Skeletal muscle tissue (tissue), 4 donors: ENCODE data around the gene SIRPB2. TPM values are rescaled to one million over a fixed set of nuclear protein-coding genes. Genes with fewer than 3 reads are reported as not detected.
A peak's percentile ranks its signal among the peaks of the same experiment; 100 is the strongest.

Experiments used
- H3K27ac ChIP-seq: one replicate; pipeline ENCODE4 v1.7.0; 2013; ENCODE audit warnings: mild to moderate bottlenecking, low read depth, low read length, inconsistent platforms
- H3K27me3 ChIP-seq, 3 donors: one replicate each; pipeline ENCODE4 v1.7.0; 2013; ENCODE audit warnings: low read length in 3 of 3; ENCODE audit not compliant: control insufficient read depth in 3 of 3, insufficient read depth in 3 of 3
- H3K36me3 ChIP-seq, 3 donors: one replicate each; pipeline ENCODE4 v1.7.0; 2013; ENCODE audit warnings: low read length in 3 of 3; ENCODE audit not compliant: control insufficient read depth in 3 of 3, insufficient read depth in 3 of 3
- H3K4me1 ChIP-seq, 3 donors: one replicate each; pipeline ENCODE4 v1.7.0; 2013; ENCODE audit warnings: low read length in 3 of 3, mild to moderate bottlenecking in 3 of 3; ENCODE audit not compliant: control insufficient read depth in 3 of 3, insufficient read depth in 3 of 3
- H3K4me3 ChIP-seq, 3 donors: one replicate each; pipeline ENCODE4 v1.7.0; 2013; ENCODE audit warnings: low read length in 3 of 3
- H3K9ac ChIP-seq, 3 donors: one replicate each; pipeline ENCODE4 v1.7.0; 2013; ENCODE audit warnings: low read length in 3 of 3, mild to moderate bottlenecking in 3 of 3, moderate library complexity in 2 of 3, low read depth in 1 of 3
- H3K9me3 ChIP-seq, 3 donors: one replicate each; pipeline ENCODE4 v1.7.0; 2013; ENCODE audit warnings: low read length in 3 of 3; ENCODE audit not compliant: control insufficient read depth in 3 of 3
- total RNA-seq: library from RNA; depleted of rRNA; stranded (reverse); fragments of >200 nt; gene quantifications from one replicate; pipeline ENCODE4 v1.2.3, GENCODE V29; 2014
- donor health status: Osteomylitis.

Gene SIRPB2
- total RNA-seq, 1 donor from 2014 or later, result 1.6 TPM

GRCh38 chr20:1489764-1490436, 1.3 kb downstream of the SIRPB2 start:
- Histone ChIP-seq H3K27ac (peak overlapping the region; percentile 26), H3K36me3 (no peaks in the 10 kb centered on the region)

GRCh38 chr20:1489325-1489724, 1.9 kb downstream of the SIRPB2 start:
- no peaks in the 10 kb centered on the region for H3K27me3 ChIP-seq

More at GRCh38 chr20:1489764-1490436, 1.3 kb downstream of the SIRPB2 start:
- Histone ChIP-seq H3K4me1 (peaks cover 0 to 3% (median 0%) of the 10 kb centered on the region in 3 donors), H3K9me3 (no peaks in the 10 kb centered on the region), H3K27me3 (no peaks in the 10 kb centered on the region), H3K4me3 (no peak overlapping the region), H3K9ac (no peak overlapping the region)

GRCh38 chr20:1486566-1486965, 4.7 kb downstream of the SIRPB2 start:
- H3K9ac ChIP-seq, result no peak overlapping the region
- H3K4me3 ChIP-seq, result no peak overlapping the region
- no peaks in the 10 kb centered on the region for H3K27me3 ChIP-seq
- H3K4me1 ChIP-seq, result peaks cover 0 to 3% (median 0%) of the 10 kb centered on the region in 3 donors
- H3K9me3 ChIP-seq, result no peaks in the 10 kb centered on the region
- no peaks in the 10 kb centered on the region for H3K36me3 ChIP-seq
- H3K27ac ChIP-seq, result no peak overlapping the region

More at GRCh38 chr20:1489325-1489724, 1.9 kb downstream of the SIRPB2 start:
- H3K27ac ChIP-seq, result no peak overlapping the region
- no peaks in the 10 kb centered on the region for H3K9me3 ChIP-seq
- no peak overlapping the region for H3K4me3 ChIP-seq
- H3K36me3 ChIP-seq, result no peaks in the 10 kb centered on the region
- no peak overlapping the region for H3K9ac ChIP-seq
- H3K4me1 ChIP-seq, result peaks cover 0 to 3% (median 0%) of the 10 kb centered on the region in 3 donors

- no peaks in the 10 kb centered on the region for H3K36me3 ChIP-seq
- H3K9ac ChIP-seq, result no peak overlapping the region
- H3K27me3 ChIP-seq, result peaks cover 0 to 2% (median 0%) of the 10 kb centered on the region in 3 donors
- H3K4me1 ChIP-seq, result no peaks in the 10 kb centered on the region
- no peaks in the 10 kb centered on the region for H3K9me3 ChIP-seq
- H3K27ac ChIP-seq, result no peak overlapping the region
- H3K4me3 ChIP-seq, result no peak overlapping the region
Measured at GRCh38 chr20:1484438-1485116, 6.6 kb downstream of the SIRPB2 start.

- no peak overlapping the region for H3K27ac ChIP-seq
- peaks cover 0 to 8% (median 4%) of the 10 kb centered on the region in 3 donors for H3K27me3 ChIP-seq
- no peak overlapping the region for H3K9ac ChIP-seq
- no peaks in the 10 kb centered on the region for H3K9me3 ChIP-seq
- H3K4me1 ChIP-seq, result no peaks in the 10 kb centered on the region
- no peaks in the 10 kb centered on the region for H3K36me3 ChIP-seq
- no peak overlapping the region for H3K4me3 ChIP-seq
Measured at GRCh38 chr20:1479831-1480595, 11.2 kb downstream of the SIRPB2 start.

- no peaks in the 10 kb centered on the region for H3K36me3 ChIP-seq
- H3K4me1 ChIP-seq, result no peaks in the 10 kb centered on the region
- H3K27me3 ChIP-seq, result peaks cover 0 to 8% (median 4%) of the 10 kb centered on the region in 3 donors
- no peak overlapping the region for H3K27ac ChIP-seq
- H3K9me3 ChIP-seq, result no peaks in the 10 kb centered on the region
- H3K9ac ChIP-seq, result no peak overlapping the region
- H3K4me3 ChIP-seq, result no peak overlapping the region
Measured at GRCh38 chr20:1478566-1478965, 12.7 kb downstream of the SIRPB2 start.

GRCh38 chr20:1477896-1478490, 13.2 kb downstream of the SIRPB2 start:
- Histone ChIP-seq H3K9ac (no peak overlapping the region), H3K36me3 (no peaks in the 10 kb centered on the region), H3K9me3 (no peaks in the 10 kb centered on the region), H3K4me3 (no peak overlapping the region), H3K27ac (no peak overlapping the region), H3K27me3 (peaks cover 0 to 8% (median 4%) of the 10 kb centered on the region in 3 donors), H3K4me1 (peaks cover 0 to 3% (median 0%) of the 10 kb centered on the region in 3 donors)

- Histone ChIP-seq H3K4me1 (peaks cover 1 to 7% (median 3%) of the 10 kb centered on the region in 3 donors), H3K36me3 (no peaks in the 10 kb centered on the region), H3K4me3 (no peak overlapping the region), H3K27me3 (peaks cover 0 to 7% (median 4%) of the 10 kb centered on the region in 3 donors), H3K9ac (no peak overlapping the region), H3K27ac (no peak overlapping the region), H3K9me3 (no peaks in the 10 kb centered on the region)
Measured at GRCh38 chr20:1474817-1475603, 16.2 kb downstream of the SIRPB2 start.

GRCh38 chr20:1474325-1474724, 16.9 kb downstream of the SIRPB2 start:
- Histone ChIP-seq H3K36me3 (no peaks in the 10 kb centered on the region), H3K4me3 (no peak overlapping the region), H3K9ac (no peak overlapping the region), H3K27me3 (peaks cover 0 to 5% (median 4%) of the 10 kb centered on the region in 3 donors), H3K4me1 (peaks cover 3 to 9% (median 8%) of the 10 kb centered on the region in 3 donors), H3K9me3 (no peaks in the 10 kb centered on the region), H3K27ac (no peak overlapping the region)
